GM19324 (cell line): Measurements from ENCODE around the gene NR2C1.

Experiments
- ATAC-seq: cut with Tn5 transposase; IDR thresholded peaks from one replicate; pipeline ENCODE4 v1.9.1; 2021; ENCODE audit warnings: mild to moderate bottlenecking, moderate library complexity; ENCODE audit not compliant: unreplicated experiment, low FRiP score

Gene NR2C1

GRCh38 chr12:95088379-95088778 lies 15.0 kb upstream of the NR2C1 start:
- ATAC-seq, result no peak

DNA sequence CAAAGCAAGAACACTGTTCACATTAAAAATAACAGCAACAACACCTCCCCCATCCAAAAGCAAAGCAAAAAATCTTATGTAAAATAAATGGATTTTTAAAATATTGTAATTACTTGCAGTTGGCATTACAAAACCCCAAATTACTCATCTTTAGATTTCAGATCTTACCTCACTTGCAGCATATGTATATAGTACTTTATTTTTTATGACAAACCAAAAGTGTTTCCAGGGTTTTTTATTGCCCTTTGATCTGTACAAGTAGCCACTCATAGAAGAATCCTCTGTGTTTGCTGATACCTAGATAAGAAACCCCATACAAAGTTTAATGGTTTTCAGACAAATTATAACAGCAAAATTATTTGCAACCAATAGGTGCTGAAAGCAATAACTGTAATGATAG lies 12.2 kb upstream of the NR2C1 start:
- no peak for ATAC-seq

GRCh38 chr12:95083938-95084337 lies 10.5 kb upstream of the NR2C1 start:
- no peak for ATAC-seq

GRCh38 chr12:95083471-95083870 lies 10.1 kb upstream of the NR2C1 start:
- no peak for ATAC-seq

GRCh38 chr12:95077341-95077740 lies 3.9 kb upstream of the NR2C1 start:
- no peak for ATAC-seq

- no peak for ATAC-seq
Observed at GRCh38 chr12:95074766-95075165, 1.3 kb upstream of the NR2C1 start.

- no peak for ATAC-seq
Observed at GRCh38 chr12:95073698-95074520, 491 bp upstream of the NR2C1 start.

GRCh38 chr12:95070378-95070777 lies 3.0 kb downstream of the NR2C1 start:
- no peak for ATAC-seq

GRCh38 chr12:95066091-95066855 lies 7.1 kb downstream of the NR2C1 start:
- ATAC-seq, result no peak

DNA sequence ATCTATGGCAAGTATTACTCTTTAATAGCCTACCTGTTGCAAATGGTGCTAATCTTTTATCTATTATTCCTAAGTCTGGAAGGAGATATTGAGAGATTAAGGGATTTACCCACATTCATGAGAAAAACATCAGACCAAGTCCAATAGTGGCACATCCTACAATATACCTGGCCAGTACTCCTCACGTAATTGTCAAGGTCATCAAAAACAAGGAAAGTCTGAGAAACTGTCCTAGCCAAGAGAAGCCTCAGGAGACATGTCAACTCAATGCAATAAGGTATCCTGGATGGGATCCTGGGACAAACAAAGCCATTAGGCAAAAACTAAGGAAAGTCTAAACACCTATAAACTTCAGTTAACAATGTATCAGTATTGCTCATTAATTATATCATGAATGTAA lies 12.5 kb downstream of the NR2C1 start:
- ATAC-seq, result no peak

DNA sequence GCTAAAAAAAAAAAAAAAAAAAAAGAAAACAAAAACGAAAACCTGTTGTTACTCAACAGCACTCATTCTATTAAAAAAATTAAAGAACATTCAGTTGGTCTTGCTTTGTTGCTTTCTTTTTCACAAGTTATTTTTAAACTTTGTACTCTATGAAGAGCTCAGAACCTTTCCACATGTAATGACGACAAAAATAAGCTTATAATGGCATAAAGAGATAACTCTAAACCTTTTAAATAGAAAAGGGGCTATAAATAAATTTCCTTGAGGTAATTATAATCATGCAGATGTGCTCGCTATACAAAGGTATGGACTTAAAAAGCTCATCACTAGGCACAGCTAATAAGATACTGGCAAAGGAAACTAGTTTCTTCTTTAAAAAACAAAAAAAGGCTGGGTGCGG lies 13.4 kb downstream of the NR2C1 start:
- no peak for ATAC-seq

GRCh38 chr12:95057424-95057823 lies 16.0 kb downstream of the NR2C1 start:
- no peak for ATAC-seq

DNA sequence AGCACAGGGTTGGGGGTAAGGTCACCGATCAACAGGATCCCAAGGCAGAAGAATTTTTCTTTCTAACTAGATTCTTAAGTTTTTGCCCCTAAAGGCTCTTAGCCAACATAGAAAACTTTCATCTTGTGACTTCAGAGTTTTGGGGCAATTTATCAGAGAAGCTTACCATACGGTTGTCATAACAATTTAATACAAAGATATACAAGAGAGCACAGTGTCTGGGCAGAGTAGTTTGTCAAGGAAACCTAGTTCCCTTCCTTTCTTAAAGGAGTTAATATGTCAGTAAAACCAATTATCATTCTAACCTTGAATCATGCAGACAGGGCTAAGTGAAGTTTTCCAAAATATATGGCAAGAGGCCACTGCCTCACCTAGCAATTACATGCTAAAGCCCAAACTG lies 18.4 kb downstream of the NR2C1 start:
- ATAC-seq, result no peak

- ATAC-seq, result no peak
Observed at GRCh38 chr12:95054206-95054605, 19.2 kb downstream of the NR2C1 start.

DNA sequence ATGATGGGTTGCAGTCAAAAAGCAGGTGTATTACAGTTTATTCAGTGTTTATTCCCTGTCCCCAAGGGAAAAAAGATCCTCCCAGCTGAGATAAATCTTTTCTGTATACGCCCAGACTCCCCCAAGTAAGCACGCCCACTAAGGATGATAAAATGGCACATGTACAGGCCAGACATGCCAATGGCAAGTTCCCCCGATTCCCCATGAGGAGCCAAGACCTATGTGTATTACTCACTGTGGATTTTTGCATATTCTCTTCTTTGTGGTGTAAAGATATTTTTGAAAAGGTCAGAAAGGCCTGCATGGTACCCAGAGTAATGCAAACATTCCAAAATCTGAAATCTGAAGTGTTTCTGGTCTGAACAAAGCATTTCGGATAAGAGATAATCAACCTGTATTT lies 22.2 kb downstream of the NR2C1 start:
- ATAC-seq, result no peak

- no peak for ATAC-seq
Observed at GRCh38 chr12:95037906-95038305, 35.5 kb downstream of the NR2C1 start.

GRCh38 chr12:95034750-95035149 lies 38.7 kb downstream of the NR2C1 start:
- ATAC-seq, result no peak

DNA sequence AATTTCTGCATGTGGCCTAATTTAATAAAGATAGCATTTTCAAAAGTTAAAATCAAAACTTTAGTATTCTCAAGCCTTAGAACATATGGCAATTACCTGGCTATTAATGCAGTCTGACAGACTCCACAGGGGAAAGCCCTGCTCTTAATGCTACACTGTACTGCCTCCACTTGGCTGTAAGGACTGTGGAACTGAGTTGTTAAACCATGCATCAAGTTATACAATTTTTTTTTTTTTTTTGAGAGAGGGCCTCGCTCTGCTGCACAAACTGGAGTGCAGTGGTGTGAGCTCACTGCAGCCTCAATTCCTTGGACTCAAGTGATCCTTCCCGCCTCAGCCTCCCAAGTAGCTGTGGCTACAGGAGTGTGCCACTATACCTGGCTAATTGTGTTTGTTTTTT lies 50.9 kb downstream of the NR2C1 start:
- no peak for ATAC-seq

GRCh38 chr12:95017482-95017881 lies 55.9 kb downstream of the NR2C1 start:
- ATAC-seq, result no peak

GRCh38 chr12:95016120-95016519 lies 57.3 kb downstream of the NR2C1 start:
- no peak for ATAC-seq

DNA sequence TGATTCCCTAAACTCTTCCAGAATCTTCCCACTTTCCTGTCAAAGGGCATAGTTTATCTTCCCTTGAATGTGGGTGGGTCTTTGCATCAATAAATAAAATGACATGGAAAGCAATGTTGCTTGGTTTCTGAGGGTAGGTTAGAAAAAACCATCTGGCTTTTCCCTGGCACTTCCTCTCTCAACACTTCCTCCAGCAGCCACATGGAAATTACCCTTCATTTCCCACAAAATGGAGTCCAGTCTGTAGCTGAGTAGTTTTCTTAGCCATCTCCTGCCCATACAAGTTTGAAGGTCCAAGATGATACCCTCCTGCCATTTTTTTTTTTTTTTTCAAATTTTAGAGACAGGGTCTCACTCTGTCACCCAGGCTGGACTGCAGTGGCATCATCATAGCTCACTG lies 58.9 kb downstream of the NR2C1 start:
- ATAC-seq, result no peak

GRCh38 chr12:95006206-95006605 lies 67.2 kb downstream of the NR2C1 start:
- no peak for ATAC-seq
